SU-DHL-6 (cell line): ENCODE data around the gene FAM118A.

Experiments used
- CTCF ChIP-seq: fragments of 200-600 bp; sonication (generic); IDR thresholded peaks from one replicate; pipeline ENCODE4 v1.5.1; 2017; ENCODE audit warnings: antibody characterized with exemption, mild to moderate bottlenecking, low read length, moderate library complexity; ENCODE audit not compliant: insufficient read depth, poor library complexity, severe bottlenecking
- EZH2phosphoT487 ChIP-seq: fragments of 200-600 bp; sonication (generic), shearing (Covaris generic); conservative IDR thresholded peaks from 2 replicates; pipeline ENCODE4 v1.6.1; 2018; ENCODE audit warnings: mild to moderate bottlenecking, antibody characterized with exemption, low read length, moderate library complexity, mixed read lengths

GRCh38 chr22:45284705-45285262 is 24.9 kb upstream of the FAM118A start, which contains the start of gene UPK3A:
- TF ChIP-seq CTCF (no peak), EZH2phosphoT487 (no peak)
